Left lobe of liver (tissue), 2 donors: Measurements from ENCODE around the gene RIN3. TPM values are rescaled to one million over a fixed set of nuclear protein-coding genes. Genes with fewer than 3 reads are reported as not detected.

Experiments used
- ATAC-seq: fragments of 200-7000 bp; cut with Tn5 transposase; one replicate; pipeline ENCODE4 v1.9.1; 2020; ENCODE audit warnings: mild to moderate bottlenecking, moderate library complexity
- DNase-seq: peaks from one replicate; pipeline ENCODE4 v3.0.0-alpha.2; 2020; ENCODE audit warnings: low spot score
- total RNA-seq: library from RNA; stranded (reverse); gene quantifications from one replicate; pipeline ENCODE4 v1.2.1, GENCODE V29; 2021
- donor health status: DM: no; HTN: no; CAD: no; lungs with moderate emphysema.
- donor health status: DM: no; HTN: yes; CAD: no.

The RIN3 gene
- total RNA-seq, 1 donor from 2014 or later, result 20.2 TPM

DNA sequence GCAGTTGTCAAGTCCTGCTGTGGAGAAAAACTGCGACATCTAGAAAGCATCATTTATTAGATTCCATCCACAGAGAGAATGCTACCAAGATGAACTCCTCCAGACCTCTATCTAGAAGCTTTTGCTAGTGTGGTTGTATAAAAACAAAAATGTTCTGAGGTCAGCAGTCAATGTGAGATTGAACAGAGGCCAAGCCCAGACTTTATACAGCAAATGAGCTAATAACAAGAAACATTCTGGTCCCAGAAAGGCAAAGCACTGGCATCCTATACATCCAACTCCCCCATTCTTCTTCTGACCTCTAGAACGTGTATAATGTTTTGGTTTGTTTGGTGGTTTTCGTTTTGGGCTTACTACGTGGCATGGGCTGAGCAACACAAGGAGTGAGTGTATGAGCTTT, 26.7 kb upstream of the RIN3 start:
- no peak for DNase-seq
- ATAC-seq, result no peak

DNA sequence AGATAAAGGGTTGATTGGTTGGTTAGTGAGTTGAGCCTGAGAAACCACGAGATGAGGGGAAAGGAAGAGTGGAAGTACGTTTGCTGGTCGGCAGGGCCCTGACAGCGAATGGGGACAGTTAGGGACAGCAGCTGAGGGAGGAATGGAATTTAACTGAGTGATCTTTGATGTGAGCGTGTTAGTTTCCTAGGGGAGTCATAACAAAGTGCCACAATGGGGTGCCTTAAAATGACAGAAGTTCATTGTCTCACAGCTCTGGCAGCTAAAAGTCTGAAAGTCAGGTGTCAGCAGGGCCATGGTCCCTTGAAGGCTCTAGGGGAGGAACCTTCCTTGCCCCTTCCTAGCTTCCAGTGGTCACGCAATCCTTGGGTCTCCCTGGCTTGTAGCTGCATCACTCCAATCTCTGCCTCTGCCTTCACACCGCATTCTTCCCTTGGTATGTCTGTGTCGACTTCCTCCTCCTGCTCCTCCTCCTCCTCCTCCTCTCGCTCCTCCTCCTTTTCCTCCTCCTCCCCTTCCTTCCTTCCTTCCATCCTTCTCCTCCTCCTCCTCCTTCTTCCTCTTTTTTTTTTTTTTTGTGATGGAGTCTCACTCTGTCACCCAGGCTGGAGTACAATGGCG, 26.0 kb upstream of the RIN3 start:
- ATAC-seq, result peak; percentile 47

DNA sequence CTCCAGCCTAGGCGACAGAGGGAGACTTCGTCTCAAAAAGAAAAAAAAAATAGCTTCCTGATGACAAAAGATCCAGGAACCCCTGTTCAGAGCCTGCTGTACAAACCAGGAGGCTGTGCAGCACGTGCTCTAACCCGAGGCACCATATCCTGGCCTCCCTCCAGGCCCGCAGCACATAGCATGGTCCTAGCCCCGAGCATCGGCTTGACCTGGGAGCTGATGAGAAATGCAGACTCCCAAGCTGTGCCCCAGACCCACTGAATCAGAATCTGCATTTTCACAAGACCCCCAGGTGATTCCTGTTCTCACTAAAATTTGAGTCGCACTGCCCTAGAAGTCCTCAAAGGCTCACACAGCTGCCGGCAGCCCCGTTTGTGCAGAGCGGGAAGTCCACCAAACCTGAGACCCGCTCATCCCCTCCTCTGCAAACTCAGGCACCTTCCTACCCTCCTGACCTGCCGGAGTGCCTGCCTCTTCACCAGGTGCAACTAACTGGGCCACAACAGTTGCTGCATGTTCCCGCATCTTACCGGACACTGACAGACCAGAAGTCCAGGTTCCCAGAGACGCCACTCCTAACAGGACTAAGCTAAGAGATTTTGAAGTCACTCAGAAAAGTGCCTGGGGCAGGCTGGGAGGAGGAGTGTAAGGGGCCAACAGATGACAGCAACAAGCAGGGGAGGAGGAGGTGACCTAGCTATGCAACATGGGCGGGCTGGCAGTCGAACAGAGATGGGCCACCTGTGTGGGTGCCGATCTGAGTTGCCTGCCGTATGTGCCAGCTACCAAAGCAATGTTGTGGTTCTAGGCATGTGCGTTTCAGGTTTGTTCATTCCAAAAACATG, 24.0 kb upstream of the RIN3 start:
- DNase-seq (no peak), ATAC-seq (no peak)

More for the DNA sequence above, 26.0 kb upstream of the RIN3 start:
- DNase-seq, result no peak

GRCh38 chr14:92490239-92490959, 23.2 kb upstream of the RIN3 start:
- DNase-seq (no peak), ATAC-seq (peak; percentile 36)

GRCh38 chr14:92491782-92492181, 21.8 kb upstream of the RIN3 start:
- DNase-seq, result no peak
- no peak for ATAC-seq

DNA sequence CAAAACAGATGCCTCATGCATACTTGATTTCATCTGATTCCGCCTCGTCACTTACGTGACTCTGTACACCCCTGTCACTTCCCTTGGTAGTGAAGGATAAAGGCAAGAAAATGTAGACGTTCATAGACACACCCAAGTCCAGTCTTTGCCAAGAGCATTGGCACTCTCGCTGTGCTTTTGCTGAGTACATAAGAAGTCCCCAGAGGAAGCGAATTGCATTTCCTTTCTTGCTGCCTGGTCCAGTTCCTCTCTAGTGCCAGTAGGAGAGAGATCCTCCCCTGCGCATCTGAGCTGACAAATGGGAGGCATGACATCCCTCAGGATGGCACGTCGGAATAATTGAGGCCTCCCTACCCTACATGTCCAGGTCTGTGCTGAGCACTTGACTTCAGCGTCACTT, 21.3 kb upstream of the RIN3 start:
- peak; percentile 38 for ATAC-seq
- DNase-seq, result no peak

GRCh38 chr14:92493024-92493423, 20.6 kb upstream of the RIN3 start:
- no peak for ATAC-seq

DNA sequence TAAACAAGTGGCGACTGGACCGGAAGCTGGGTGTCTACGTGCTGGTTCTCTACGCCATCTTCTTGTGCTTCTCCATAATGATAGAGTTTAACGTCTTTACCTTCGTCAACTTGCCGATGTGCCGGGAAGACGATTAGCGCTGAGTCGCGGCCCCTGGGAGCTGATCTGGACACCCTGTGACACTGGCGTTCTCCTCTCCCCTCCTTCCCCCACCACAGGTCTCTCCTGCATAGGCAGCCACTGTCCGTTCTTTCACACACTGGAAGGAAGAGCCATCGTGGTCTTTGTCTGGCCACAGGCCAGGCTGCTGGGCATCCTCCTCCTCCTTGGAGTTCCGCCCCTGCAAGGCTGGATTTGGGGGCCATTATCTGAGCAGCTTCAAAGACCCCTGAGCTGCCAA, 20.1 kb upstream of the RIN3 start:
- DNase-seq (no peak), ATAC-seq (no peak)

More at GRCh38 chr14:92493024-92493423, 20.6 kb upstream of the RIN3 start:
- no peak for DNase-seq

DNA sequence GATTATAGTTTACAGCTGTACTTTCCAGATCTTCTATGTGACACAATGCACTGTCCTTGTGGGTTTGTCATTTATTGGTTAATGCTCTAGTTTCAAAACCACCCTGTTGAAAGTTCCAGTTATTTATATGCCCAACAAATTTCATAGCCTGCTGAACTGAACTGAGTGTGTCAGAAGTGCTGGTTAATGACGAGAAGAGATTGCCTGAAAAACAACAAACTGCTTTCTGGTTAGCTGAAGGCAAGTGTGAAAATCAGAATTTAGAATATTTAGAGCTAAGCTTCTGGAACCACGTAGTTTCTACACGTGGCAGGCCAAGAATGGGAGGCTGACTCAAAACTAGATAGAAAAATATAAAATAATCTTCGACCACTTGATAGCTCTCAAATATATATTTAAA, 19.1 kb upstream of the RIN3 start:
- DNase-seq (no peak), ATAC-seq (no peak)

GRCh38 chr14:92495027-92495426, 18.6 kb upstream of the RIN3 start:
- ATAC-seq (no peak), DNase-seq (no peak)

- DNase-seq (no peak), ATAC-seq (no peak)
These were observed 17.3 kb upstream of the RIN3 start for GRCh38 chr14:92496191-92496857.

DNA sequence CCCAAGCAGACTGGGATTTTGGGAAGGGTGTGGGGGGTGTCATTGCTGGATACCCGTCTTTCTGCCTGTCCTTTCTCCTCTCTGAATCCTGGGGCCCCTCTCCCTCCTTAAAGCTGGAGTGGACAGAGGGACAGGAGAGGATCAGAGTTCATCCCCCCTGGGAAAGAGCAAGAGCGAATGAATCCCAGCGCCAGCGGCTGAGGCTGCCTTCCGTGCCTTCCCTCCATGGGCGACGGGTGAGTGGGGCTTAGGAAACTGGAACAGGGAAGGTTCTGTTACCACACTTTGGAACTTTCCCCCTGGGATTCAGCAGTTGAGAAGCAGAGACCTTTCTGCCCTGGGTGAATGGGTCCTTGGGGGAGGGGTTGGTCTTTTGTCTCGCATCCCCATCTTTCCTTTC, 16.2 kb upstream of the RIN3 start:
- DNase-seq, result no peak
- ATAC-seq, result no peak

DNA sequence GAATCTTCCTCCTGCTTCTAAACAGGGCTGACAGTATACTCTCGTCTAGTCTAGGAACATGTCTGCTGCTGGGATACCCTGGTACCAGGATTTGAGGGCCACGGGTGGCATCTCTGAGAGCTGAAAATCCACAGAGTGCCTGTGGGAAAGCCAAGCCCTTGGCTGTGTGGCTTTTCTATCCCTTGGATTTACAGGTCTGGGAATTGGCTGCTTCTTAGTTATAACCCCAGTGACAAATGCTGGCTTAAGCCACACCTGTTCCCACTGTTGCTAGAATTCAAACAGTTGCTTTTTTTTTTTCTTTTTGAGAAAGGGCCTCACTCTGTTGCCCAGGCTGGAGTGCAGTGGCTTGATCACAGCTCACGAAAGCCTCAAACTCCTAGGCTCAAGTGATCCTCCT, 14.3 kb upstream of the RIN3 start:
- DNase-seq (no peak), ATAC-seq (no peak)

- no peak for ATAC-seq
- DNase-seq, result no peak
These were observed 13.1 kb upstream of the RIN3 start for GRCh38 chr14:92500491-92500941.

DNA sequence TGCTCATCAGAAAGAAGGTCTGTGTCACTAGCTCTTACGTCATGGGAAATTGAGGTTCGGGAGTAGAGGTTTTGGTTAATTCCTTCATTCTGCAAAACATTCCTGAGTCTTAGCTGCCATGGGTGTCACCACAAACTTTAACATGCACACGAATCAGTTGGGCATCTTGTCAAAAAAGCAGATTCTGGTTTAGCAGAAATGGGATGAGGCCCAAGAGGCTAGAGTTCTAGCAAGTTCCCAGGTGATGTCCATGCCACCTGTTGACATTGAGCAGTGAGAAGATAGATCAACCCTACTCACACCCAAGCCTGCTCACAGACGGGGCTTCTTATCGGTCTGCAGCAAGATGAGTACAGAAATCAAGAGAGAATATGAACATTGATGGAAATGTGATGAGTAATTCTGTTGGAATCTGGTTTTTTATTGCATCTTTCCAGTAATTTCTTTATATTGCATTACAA, 11.7 kb upstream of the RIN3 start:
- ATAC-seq (no peak), DNase-seq (peak; percentile 5)

DNA sequence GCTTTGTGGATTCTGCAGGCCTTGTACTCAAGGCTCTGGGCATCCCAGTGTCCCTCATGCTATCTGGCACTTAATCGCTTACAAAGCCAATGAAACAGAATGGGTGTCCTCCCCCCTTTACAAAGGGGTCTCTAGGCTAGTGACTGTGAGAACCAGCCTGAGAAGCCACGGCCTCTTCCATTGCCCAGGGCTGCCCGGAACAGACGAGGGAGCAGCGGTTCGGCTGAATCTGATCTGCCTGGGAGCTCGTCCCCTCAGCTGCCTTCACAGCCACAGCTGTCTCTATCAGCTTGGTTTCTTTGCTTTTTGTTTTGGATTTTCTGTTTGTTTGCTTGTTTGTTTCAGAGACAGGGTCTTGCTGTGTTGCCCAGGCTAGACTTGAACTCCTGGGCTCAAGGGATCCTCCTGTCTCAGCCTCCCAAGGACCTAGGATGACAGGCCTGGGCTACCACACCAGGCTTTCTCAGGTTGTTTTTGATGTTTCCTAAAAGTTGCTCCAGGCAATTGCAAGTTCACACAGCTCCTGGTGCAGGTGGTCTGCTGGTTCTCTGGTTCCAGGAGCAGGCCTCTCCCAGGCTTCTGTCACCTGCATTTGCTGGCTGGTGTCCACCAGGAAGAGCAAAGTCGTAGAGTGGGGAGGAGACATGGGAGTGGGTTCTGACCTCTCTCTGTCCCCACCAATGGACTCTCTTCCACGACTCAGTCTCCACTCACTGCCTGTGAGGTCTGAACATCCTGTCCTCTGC, 10.9 kb upstream of the RIN3 start:
- DNase-seq (peak; percentile 37), ATAC-seq (no peak)

DNA sequence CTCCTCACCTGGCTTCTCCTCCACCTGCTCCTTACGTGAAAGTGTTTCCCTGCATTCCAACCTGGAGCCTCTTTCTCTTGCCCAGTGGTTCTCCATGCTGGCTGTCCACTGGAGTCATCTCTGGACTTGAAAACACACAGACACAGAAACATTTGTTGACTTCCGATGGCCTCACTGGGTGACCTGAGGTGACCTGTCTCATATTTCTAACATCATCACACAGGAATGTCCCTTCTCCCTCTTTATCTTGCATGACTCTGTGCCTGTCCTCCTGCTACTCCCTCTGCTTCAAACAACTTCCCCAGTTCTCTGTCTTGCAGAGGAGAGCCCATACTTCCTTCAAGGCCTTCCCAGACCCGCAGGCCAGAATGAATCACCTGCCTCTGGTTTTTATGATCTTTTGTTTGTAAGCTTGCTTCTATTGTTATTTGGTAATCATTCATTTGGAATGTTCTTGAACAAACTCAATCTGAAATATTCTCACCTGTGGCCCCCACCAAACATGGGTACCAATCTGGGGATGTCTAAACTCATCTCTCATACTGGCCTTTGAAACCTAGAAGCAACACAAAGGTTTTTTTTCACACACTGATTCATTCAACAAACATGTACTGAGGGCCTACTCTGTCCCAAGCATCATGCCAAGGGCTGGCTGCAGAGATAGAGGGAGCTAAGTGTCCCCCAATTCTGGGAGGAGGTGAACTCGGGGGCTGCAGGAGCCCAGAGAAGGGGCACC, 9.7 kb upstream of the RIN3 start:
- DNase-seq, result peak; percentile 43
- ATAC-seq, result peak; percentile 72

DNA sequence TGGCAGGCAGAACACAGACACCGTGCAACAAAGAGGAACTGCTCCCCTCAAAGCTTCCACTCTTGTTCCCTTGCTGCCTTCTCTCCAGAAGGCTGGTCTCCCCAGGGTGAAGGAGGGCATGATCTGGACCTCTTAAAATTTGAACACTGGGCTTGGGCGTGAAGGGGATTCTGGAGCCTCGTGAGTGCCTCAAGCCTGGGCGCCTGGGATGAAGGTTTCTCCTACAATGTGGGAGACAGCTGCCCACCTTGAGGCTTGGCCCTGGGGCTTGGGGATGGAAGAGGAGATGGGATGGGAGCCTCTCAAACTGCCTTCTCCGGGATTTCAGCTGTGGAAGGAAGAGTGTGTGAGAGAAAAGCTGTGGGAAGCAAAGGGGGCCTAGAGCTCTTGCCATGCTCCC, 7.8 kb upstream of the RIN3 start:
- DNase-seq, result no peak
- ATAC-seq, result no peak

- DNase-seq, result no peak
These were observed 7.3 kb upstream of the RIN3 start for GRCh38 chr14:92506231-92506630.

More at GRCh38 chr14:92506231-92506630, 7.3 kb upstream of the RIN3 start:
- no peak for ATAC-seq
